Activated CD8-positive, alpha-beta T cell treated with anti-CD3 and anti-CD28 coated beads for 36 hours (primary cell): ENCODE data around the gene DCTD. TPM values are rescaled to one million over a fixed set of nuclear protein-coding genes. Genes with fewer than 3 reads are reported as not detected.

ENCODE experiments used
- ATAC-seq: fragments of 200-7000 bp; cut with Tn5 transposase; one replicate; pipeline ENCODE4 v1.10.0; 2021; ENCODE audit warnings: mild to moderate bottlenecking, moderate library complexity
- CTCF ChIA-PET: fragments of 350-600 bp; sonication (Branson Sonifier 250); formaldehyde crosslinking; loops from one replicate; lab custom pipeline; 2021; ENCODE audit warnings: antibody characterized with exemption; lab: Charles Lee
- POLR2A ChIA-PET: fragments of 350-600 bp; sonication (Branson Sonifier 250); formaldehyde crosslinking; loops from one replicate; lab custom pipeline; 2021; ENCODE audit warnings: antibody characterized with exemption; lab: Charles Lee
- DNase-seq: peaks from one replicate; pipeline ENCODE4 v3.0.0-alpha.2; 2020
- H3K27ac Mint-ChIP-seq: one replicate; pipeline ENCODE4 v1.8.0; 2021; ENCODE audit warnings: mild to moderate bottlenecking, mixed read lengths
- H3K27me3 Mint-ChIP-seq: one replicate; pipeline ENCODE4 v1.8.0; 2021; ENCODE audit warnings: mixed read lengths
- H3K36me3 Mint-ChIP-seq: one replicate; pipeline ENCODE4 v1.8.0; 2021; ENCODE audit warnings: low read depth, mixed read lengths
- H3K4me1 Mint-ChIP-seq: one replicate; pipeline ENCODE4 v1.8.0; 2021; ENCODE audit warnings: low read depth, mixed read lengths
- H3K4me3 Mint-ChIP-seq: one replicate; pipeline ENCODE4 v1.8.0; 2021; ENCODE audit warnings: mild to moderate bottlenecking, moderate library complexity, mixed read lengths
- H3K9me3 Mint-ChIP-seq: one replicate; pipeline ENCODE4 v1.8.0; 2021; ENCODE audit warnings: mixed read lengths
- intact Hi-C: fragments of 100-400 bp; cut with micrococcal nuclease; formaldehyde crosslinking; loops from one replicate; pipeline ENCODE4 v1.10.0; 2022
- total RNA-seq, 2 experiments: library from RNA; stranded (reverse); gene quantifications; one replicate each; pipeline ENCODE4 v1.2.3, GENCODE V29; 2021
- TF ChIP-seq, protein P1 (sequence below): fragments of 200-600 bp; IDR thresholded peaks from one replicate; pipeline ENCODE4 v1.8.0; 2022; ENCODE audit warnings: antibody characterized with exemption, mild to moderate bottlenecking

The DCTD gene
- total RNA-seq, 2 experiments from 2014 or later = 128 to 131 TPM

GRCh38 chr4:182932651-182933050 lies 15.5 kb upstream of the DCTD start:
- DNase-seq = no peak
- CTCF ChIA-PET = interaction anchor here (1.8 kb wide), 1 partner anchor 141 kb away, joined by 6 read pairs; no protein-coding TSS in a partner anchor
- no peak overlapping the region for H3K4me3 Mint-ChIP-seq
- no peak for ATAC-seq
- intact Hi-C loops = no loop called here
- no peaks in the 10 kb centered on the region for H3K36me3 Mint-ChIP-seq
- no peak overlapping the region for H3K27ac Mint-ChIP-seq
- TF ChIP-seq, protein P1, sequence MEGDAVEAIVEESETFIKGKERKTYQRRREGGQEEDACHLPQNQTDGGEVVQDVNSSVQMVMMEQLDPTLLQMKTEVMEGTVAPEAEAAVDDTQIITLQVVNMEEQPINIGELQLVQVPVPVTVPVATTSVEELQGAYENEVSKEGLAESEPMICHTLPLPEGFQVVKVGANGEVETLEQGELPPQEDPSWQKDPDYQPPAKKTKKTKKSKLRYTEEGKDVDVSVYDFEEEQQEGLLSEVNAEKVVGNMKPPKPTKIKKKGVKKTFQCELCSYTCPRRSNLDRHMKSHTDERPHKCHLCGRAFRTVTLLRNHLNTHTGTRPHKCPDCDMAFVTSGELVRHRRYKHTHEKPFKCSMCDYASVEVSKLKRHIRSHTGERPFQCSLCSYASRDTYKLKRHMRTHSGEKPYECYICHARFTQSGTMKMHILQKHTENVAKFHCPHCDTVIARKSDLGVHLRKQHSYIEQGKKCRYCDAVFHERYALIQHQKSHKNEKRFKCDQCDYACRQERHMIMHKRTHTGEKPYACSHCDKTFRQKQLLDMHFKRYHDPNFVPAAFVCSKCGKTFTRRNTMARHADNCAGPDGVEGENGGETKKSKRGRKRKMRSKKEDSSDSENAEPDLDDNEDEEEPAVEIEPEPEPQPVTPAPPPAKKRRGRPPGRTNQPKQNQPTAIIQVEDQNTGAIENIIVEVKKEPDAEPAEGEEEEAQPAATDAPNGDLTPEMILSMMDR = no peak
- no peaks in the 10 kb centered on the region for H3K4me1 Mint-ChIP-seq
- no peaks in the 10 kb centered on the region for H3K9me3 Mint-ChIP-seq
- H3K27me3 Mint-ChIP-seq = peaks cover 3% of the 10 kb centered on the region
- POLR2A ChIA-PET = no interaction called here

DNA sequence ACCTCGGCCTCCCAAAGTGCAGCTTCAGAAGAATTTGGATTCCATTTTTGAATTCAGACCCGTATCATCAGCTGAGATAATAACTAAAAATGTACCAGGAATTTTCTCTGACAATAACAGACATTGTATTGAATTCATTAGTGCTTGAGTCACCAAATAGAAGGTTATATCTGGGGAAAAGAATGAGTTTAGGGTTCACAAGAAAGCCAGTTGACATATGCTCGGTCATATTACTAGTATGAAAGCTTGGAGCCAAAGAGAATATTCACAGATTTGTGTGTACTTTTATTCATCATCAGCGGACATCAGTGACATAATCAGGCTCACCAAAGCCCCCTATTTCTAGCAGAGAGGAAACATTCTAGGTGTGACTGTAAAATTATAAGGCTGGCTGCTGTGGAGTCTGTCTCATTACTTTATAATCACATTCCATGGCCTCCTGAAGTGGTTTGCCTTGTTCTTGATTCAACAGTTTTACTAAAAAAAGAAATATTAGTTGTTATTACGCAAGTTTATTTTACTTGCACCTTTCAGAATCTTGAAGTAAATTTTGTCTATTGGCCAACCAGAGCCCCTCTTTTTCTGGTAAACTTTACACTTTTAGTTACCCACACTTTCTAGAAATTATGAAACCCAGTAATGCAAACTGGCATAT lies 14.6 kb upstream of the DCTD start:
- Mint-ChIP-seq H3K27ac (no peak overlapping the region), H3K36me3 (no peaks in the 10 kb centered on the region), H3K9me3 (no peaks in the 10 kb centered on the region), H3K4me3 (no peak overlapping the region), H3K4me1 (no peaks in the 10 kb centered on the region), H3K27me3 (peaks cover 4% of the 10 kb centered on the region)
- DNase-seq = no peak
- ChIA-PET CTCF (no interaction called here), POLR2A (no interaction called here)
- ATAC-seq = no peak
- intact Hi-C loops = no loop called here
- TF ChIP-seq, protein P1 = no peak

- Mint-ChIP-seq H3K27me3 (peaks cover 6% of the 10 kb centered on the region), H3K27ac (no peak overlapping the region), H3K4me1 (no peaks in the 10 kb centered on the region), H3K36me3 (no peaks in the 10 kb centered on the region), H3K9me3 (no peaks in the 10 kb centered on the region), H3K4me3 (no peak overlapping the region)
- intact Hi-C loops = no loop called here
- CTCF ChIA-PET = no interaction called here
- POLR2A ChIA-PET = interaction anchor here (1.6 kb wide), 1 partner anchor 14 kb away, joined by 3 read pairs; the partner anchor contains the start of gene DCTD
- no peak for ATAC-seq
- no peak for DNase-seq
- TF ChIP-seq, protein P1 = no peak
These were observed 13.7 kb upstream of the DCTD start for GRCh38 chr4:182930889-182931288.

DNA sequence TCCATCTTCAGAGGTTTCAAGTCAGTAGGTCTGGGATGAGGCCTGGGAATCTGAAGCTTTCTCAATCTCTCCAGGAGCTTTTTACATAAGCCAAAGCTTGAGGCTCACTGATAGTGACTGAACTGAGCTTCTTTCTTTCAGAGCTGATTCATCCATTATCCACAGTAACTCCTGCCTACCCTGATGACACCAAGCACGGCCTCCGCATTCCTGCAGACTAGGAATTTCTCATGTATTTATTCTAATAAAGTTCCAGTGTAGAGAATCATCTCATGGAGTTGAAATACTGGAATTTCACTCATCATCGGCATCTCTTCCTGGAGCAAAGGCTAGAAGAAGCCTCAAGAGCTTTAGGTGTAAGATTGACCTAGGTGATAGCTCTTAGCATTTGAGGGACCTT lies 12.1 kb upstream of the DCTD start:
- Mint-ChIP-seq H3K4me3 (no peak overlapping the region), H3K27me3 (peaks cover 6% of the 10 kb centered on the region), H3K4me1 (no peaks in the 10 kb centered on the region), H3K36me3 (no peaks in the 10 kb centered on the region), H3K9me3 (no peaks in the 10 kb centered on the region), H3K27ac (no peak overlapping the region)
- DNase-seq (no peak), ATAC-seq (no peak)
- TF ChIP-seq, protein P1 = no peak
- CTCF ChIA-PET = interaction anchor here (1.2 to 2.9 kb wide), 2 partner anchors 9 to 326 kb away, joined by 4 to 24 read pairs; no protein-coding TSS in a partner anchor
- intact Hi-C loops = loop anchor here (5.0 to 10.0 kb wide), 2 partner anchors 447 to 1784 kb away; no protein-coding TSS in a partner anchor
- POLR2A ChIA-PET = interaction anchor here (1.2 to 1.6 kb wide), 3 partner anchors 9 to 13 kb away, joined by 3 to 5 read pairs (median 4); partner anchors contain the start of gene DCTD

GRCh38 chr4:182928061-182928460 lies 10.9 kb upstream of the DCTD start:
- TF ChIP-seq, protein P1 = peak; percentile 25
- Mint-ChIP-seq H3K27ac (no peak overlapping the region), H3K4me3 (no peak overlapping the region), H3K9me3 (no peaks in the 10 kb centered on the region), H3K36me3 (no peaks in the 10 kb centered on the region), H3K4me1 (no peaks in the 10 kb centered on the region), H3K27me3 (peaks cover 2% of the 10 kb centered on the region)
- DNase-seq (no peak), ATAC-seq (no peak)
- intact Hi-C loops = loop anchor here (5.0 to 10.0 kb wide), 2 partner anchors 446 to 1783 kb away; no protein-coding TSS in a partner anchor
- ChIA-PET POLR2A (interaction anchor here (0.9 kb wide), 1 partner anchor 12 kb away, joined by 3 read pairs; no protein-coding TSS in a partner anchor), CTCF (interaction anchor here (1.2 to 2.9 kb wide), 3 partner anchors 10 to 20 kb away, joined by 4 to 24 read pairs (median 6); no protein-coding TSS in a partner anchor)
